GM12878 (cell line): ENCODE data around the gene SRGAP1. TPM values are rescaled to one million over a fixed set of nuclear protein-coding genes. Genes with fewer than 3 reads are reported as not detected.

Experiments used
- ATAC-seq: fragments of 200-7000 bp; cut with Tn5 transposase; 3 replicates; pipeline ENCODE4 v1.9.1; 2020; ENCODE audit warnings: mild to moderate bottlenecking, moderate library complexity
- BruUV-seq: library from RNA; stranded (reverse); fragments of 400-500 nt; replicated peaks from 2 replicates; lab custom pipeline; 2021; lab: Mats Ljungman, UMichigan
- CTCF ChIA-PET: fragments of 300-600 bp; sonication (Branson Sonifier 250); formaldehyde crosslinking; extraction: SDS; loops from one replicate; lab custom pipeline; 2021; ENCODE audit warnings: inconsistent platforms; lab: Yijun Ruan, JAX
- POLR2A ChIA-PET: fragments of 350-600 bp; formaldehyde crosslinking; extraction: SDS; loops from one replicate; lab custom pipeline; 2021; ENCODE audit warnings: inconsistent platforms; lab: Charles Lee
- RAD21 ChIA-PET: fragments of 300-600 bp; sonication (Branson Sonifier 250); formaldehyde crosslinking; loops from one replicate; lab custom pipeline; 2023; ENCODE audit warnings: antibody characterized with exemption; ENCODE audit not compliant: unreplicated experiment; lab: Charles Lee
- SMC1A ChIA-PET: fragments of 300-600 bp; sonication (Branson Sonifier 250); formaldehyde crosslinking; loops from one replicate; lab custom pipeline; 2023; ENCODE audit not compliant: unreplicated experiment, uncharacterized antibody; lab: Charles Lee
- DNase-seq: peaks from one replicate; pipeline ENCODE4 v3.0.0-alpha.2; 2011; ENCODE audit warnings: low read depth, low spot score
- FAIRE-seq: peaks from 3 replicates; lab custom pipeline; 2011; peaks lifted over from hg19 to GRCh38; lab: Jason Lieb, UNC
- H2AFZ ChIP-seq: 2 replicates; pipeline ENCODE4 v1.6.0; 2011; ENCODE audit warnings: low read depth, low read length, control low read depth; ENCODE audit not compliant: control insufficient read depth
- H3K27ac ChIP-seq: 2 replicates; pipeline ENCODE4 v1.5.1; 2011; ENCODE audit warnings: control low read depth; ENCODE audit not compliant: control insufficient read depth, insufficient read depth
- H3K27me3 ChIP-seq, 2 experiments: replicated peaks in 1 of 2; 2 replicates each; pipeline versions ENCODE4 v1.6.0 to v1.6.1; 2011; ENCODE audit warnings: low read length in 1 of 2; ENCODE audit not compliant: control insufficient read depth in 2 of 2, insufficient read depth in 2 of 2
- H3K36me3 ChIP-seq, 2 experiments: 2 replicates each; pipeline ENCODE4 v1.5.1; 2011; ENCODE audit warnings: low read length in 1 of 2; ENCODE audit not compliant: control insufficient read depth in 2 of 2, insufficient read depth in 2 of 2
- H3K4me1 ChIP-seq: 2 replicates; pipeline ENCODE4 v1.6.1; 2011; ENCODE audit warnings: mild to moderate bottlenecking, low read length, moderate library complexity, mixed read lengths; ENCODE audit not compliant: control insufficient read depth, insufficient read depth
- H3K4me2 ChIP-seq: 2 replicates; pipeline ENCODE4 v1.6.0; 2011; ENCODE audit warnings: control low read depth; ENCODE audit not compliant: control insufficient read depth, insufficient read depth
- H3K4me3 ChIP-seq: fragments of 200-600 bp; sonication (generic); 2 replicates; pipeline ENCODE4 v1.5.1; 2016
- H3K79me2 ChIP-seq: 2 replicates; pipeline ENCODE4 v1.6.0; 2011; ENCODE audit warnings: low read length; ENCODE audit not compliant: control insufficient read depth, insufficient read depth
- H3K9ac ChIP-seq: 2 replicates; pipeline ENCODE4 v1.8.0; 2011; ENCODE audit warnings: low read length, control low read depth, mixed read lengths; ENCODE audit not compliant: control insufficient read depth, insufficient read depth
- H3K9me3 ChIP-seq: replicated peaks from 3 replicates; pipeline ENCODE4 v1.5.1; 2011; ENCODE audit warnings: mild to moderate bottlenecking, low read length; ENCODE audit not compliant: control insufficient read depth, insufficient read depth
- H4K20me1 ChIP-seq: 2 replicates; pipeline ENCODE4 v1.6.0; 2011; ENCODE audit not compliant: control insufficient read depth, insufficient read depth
- BRCA1 ChIP-seq: IDR thresholded peaks from 2 replicates; pipeline ENCODE4 v1.6.1; 2011; ENCODE audit warnings: low read depth, low read length, improper control_type of control experiment
- GABPA ChIP-seq: IDR thresholded peaks from 2 replicates; pipeline ENCODE4 v1.6.1; 2014; ENCODE audit warnings: antibody characterized with exemption, low read depth, mild to moderate bottlenecking, inconsistent platforms
- JUND ChIP-seq: IDR thresholded peaks from 2 replicates; pipeline ENCODE4 v1.6.1; 2012; ENCODE audit warnings: low read depth, mild to moderate bottlenecking, low read length, improper control_type of control experiment, moderate library complexity
- MEF2A ChIP-seq: IDR thresholded peaks from 2 replicates; pipeline ENCODE4 v1.6.1; 2011; ENCODE audit warnings: low read depth, mild to moderate bottlenecking, low read length, moderate library complexity; ENCODE audit not compliant: insufficient read depth
- MEF2B ChIP-seq: fragments of 450-650 bp; IDR thresholded peaks from 2 replicates; pipeline ENCODE4 v1.6.1; 2018; ENCODE audit warnings: mild to moderate bottlenecking, moderate library complexity; ENCODE audit not compliant: partially characterized antibody, poor library complexity, severe bottlenecking
- NFYA ChIP-seq: IDR thresholded peaks from 2 replicates; pipeline ENCODE4 v1.6.1; 2011; ENCODE audit warnings: low read depth, mild to moderate bottlenecking, low read length, improper control_type of control experiment, borderline replicate concordance
- RCOR1 ChIP-seq: conservative IDR thresholded peaks from 2 replicates; pipeline ENCODE4 v1.6.1; 2012; ENCODE audit warnings: low read depth, low read length, improper control_type of control experiment
- SMC3 ChIP-seq: IDR thresholded peaks from 2 replicates; pipeline ENCODE4 v1.6.1; 2011; ENCODE audit warnings: low read length, improper control_type of control experiment, borderline replicate concordance
- SPI1 ChIP-seq: IDR thresholded peaks from 2 replicates; pipeline ENCODE4 v1.6.1; 2011; ENCODE audit warnings: low read depth, mild to moderate bottlenecking, low read length, moderate library complexity, borderline replicate concordance; ENCODE audit not compliant: insufficient read depth
- TBL1XR1 ChIP-seq: IDR thresholded peaks from 2 replicates; pipeline ENCODE4 v1.6.1; 2012; ENCODE audit warnings: low read depth, low read length, improper control_type of control experiment
- ZBTB4 ChIP-seq: fragments of 450-650 bp; formaldehyde crosslinking; IDR thresholded peaks from 2 replicates; pipeline ENCODE4 v1.4.0; 2022; ENCODE audit warnings: mild to moderate bottlenecking, moderate library complexity
- WGBS: methylation state at CpG from one replicate; pipeline ENCODE4 v1.1.6; 2016; ENCODE audit warnings: low lambda C conversion rate; ENCODE audit not compliant: insufficient replicate concordance, insufficient coverage; ENCODE audit errors: missing lambda C conversion rate; 5-methylcytosine and 5-hydroxymethylcytosine counted together
- in situ Hi-C: fragments of 300-500 bp; cut with MboI; formaldehyde crosslinking; loops from 9 replicates; pipeline ENCODE4 v1.14.3; 2018; ENCODE audit warnings: mixed read lengths
- intact Hi-C: fragments of 100-400 bp; cut with micrococcal nuclease; formaldehyde crosslinking; loops from one replicate; pipeline ENCODE4 v1.14.2; 2022; ENCODE audit not compliant: unreplicated experiment
- polyA plus RNA-seq, 11 experiments: library from polyadenylated mRNA; depleted of rRNA in 4 of 11; unstranded in 6 of 11; stranded (reverse) in 5 of 11; fragments of >200 nt; fragmentation: Nextera tagmentation in 4 of 11; fragmentation: Illumina TruSeq in 1 of 11; extraction: Ambion mirVana in 4 of 11; extraction: Trizol in 1 of 11; gene quantifications; 1 replicate in 1 of 11; 2 replicates in 10 of 11; pipeline versions ENCODE4 v1.2.1 to v1.2.3, GENCODE V29; 2011 to 2016; ENCODE audit warnings: inconsistent platforms in 2 of 11, missing spikeins in 2 of 11, low read depth in 1 of 11
- total RNA-seq, 4 experiments: library from RNA; depleted of rRNA in 3 of 4; stranded (reverse); fragments of >200 nt in 3 of 4; fragmentation: Illumina TruSeq in 1 of 4; extraction: Trizol in 1 of 4; gene quantifications; 2 replicates each; pipeline versions ENCODE4 v1.2.1 to v1.2.3, GENCODE V29; 2013 to 2021
- TF ChIP-seq, protein P1 (sequence below): IDR thresholded peaks from 2 replicates; pipeline ENCODE4 v1.6.1; 2011; ENCODE audit warnings: low read depth, mild to moderate bottlenecking, low read length, moderate library complexity, borderline replicate concordance; ENCODE audit errors: extremely low read depth
- TF ChIP-seq, protein P2 (sequence below): fragments of 450-650 bp; formaldehyde crosslinking; IDR thresholded peaks from 2 replicates; pipeline ENCODE4 v1.5.0; 2022; ENCODE audit warnings: mild to moderate bottlenecking, missing genetic modification characterization
- TF ChIP-seq, protein P3 (sequence below): fragments of 450-650 bp; IDR thresholded peaks from 2 replicates; pipeline ENCODE4 v1.6.1; 2018; ENCODE audit warnings: mild to moderate bottlenecking, low read depth, moderate library complexity; ENCODE audit not compliant: partially characterized antibody

The SRGAP1 gene
- total and polyA plus RNA-seq, 10 of the 15 experiments (the other 5 are each of a cell fraction or from before 2014, with no cell fraction given) = 0.16 to 0.85 (median 0.46) TPM

DNA sequence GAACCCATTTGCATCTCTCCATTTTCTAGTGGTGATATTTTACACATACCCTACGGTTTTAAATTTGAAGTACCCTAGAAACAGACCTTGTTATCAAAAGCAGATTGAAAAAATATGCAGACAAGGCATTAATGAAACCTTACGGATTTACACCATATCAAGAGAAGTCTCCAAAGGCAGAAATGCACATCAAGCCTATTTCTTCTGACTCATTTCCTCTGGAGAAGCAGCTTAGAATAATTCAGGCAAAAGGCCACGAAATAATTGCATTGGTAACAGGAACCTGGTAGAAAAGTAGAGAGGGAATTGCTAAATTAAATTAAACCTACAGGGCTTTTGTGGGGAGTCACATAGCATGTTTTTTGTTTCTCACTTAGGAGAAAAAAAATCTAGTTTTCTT lies 342.9 kb downstream of the SRGAP1 start:
- in situ Hi-C loops = no loop called here
- Histone ChIP-seq H3K79me2 (no peaks in the 10 kb centered on the region), H2AFZ (no peak overlapping the region), H3K27ac (no peak overlapping the region)
- BruUV-seq = no TSS peak
- TF ChIP-seq SMC3 (no peak), SPI1 (no peak), GABPA (no peak), JUND (no peak), RCOR1 (no peak), TBL1XR1 (no peak), BRCA1 (no peak), NFYA (no peak), MEF2A (no peak), ZBTB4 (CRISPR knock-in tag) (no peak), MEF2B (no peak)
- TF ChIP-seq, protein P1, sequence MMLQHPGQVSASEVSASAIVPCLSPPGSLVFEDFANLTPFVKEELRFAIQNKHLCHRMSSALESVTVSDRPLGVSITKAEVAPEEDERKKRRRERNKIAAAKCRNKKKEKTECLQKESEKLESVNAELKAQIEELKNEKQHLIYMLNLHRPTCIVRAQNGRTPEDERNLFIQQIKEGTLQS = no peak
- TF ChIP-seq, protein P2, sequence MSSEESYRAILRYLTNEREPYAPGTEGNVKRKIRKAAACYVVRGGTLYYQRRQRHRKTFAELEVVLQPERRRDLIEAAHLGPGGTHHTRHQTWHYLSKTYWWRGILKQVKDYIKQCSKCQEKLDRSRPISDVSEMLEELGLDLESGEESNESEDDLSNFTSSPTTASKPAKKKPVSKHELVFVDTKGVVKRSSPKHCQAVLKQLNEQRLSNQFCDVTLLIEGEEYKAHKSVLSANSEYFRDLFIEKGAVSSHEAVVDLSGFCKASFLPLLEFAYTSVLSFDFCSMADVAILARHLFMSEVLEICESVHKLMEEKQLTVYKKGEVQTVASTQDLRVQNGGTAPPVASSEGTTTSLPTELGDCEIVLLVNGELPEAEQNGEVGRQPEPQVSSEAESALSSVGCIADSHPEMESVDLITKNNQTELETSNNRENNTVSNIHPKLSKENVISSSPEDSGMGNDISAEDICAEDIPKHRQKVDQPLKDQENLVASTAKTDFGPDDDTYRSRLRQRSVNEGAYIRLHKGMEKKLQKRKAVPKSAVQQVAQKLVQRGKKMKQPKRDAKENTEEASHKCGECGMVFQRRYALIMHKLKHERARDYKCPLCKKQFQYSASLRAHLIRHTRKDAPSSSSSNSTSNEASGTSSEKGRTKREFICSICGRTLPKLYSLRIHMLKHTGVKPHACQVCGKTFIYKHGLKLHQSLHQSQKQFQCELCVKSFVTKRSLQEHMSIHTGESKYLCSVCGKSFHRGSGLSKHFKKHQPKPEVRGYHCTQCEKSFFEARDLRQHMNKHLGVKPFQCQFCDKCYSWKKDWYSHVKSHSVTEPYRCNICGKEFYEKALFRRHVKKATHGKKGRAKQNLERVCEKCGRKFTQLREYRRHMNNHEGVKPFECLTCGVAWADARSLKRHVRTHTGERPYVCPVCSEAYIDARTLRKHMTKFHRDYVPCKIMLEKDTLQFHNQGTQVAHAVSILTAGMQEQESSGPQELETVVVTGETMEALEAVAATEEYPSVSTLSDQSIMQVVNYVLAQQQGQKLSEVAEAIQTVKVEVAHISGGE (CRISPR knock-in tag) = no peak
- TF ChIP-seq, protein P3, sequence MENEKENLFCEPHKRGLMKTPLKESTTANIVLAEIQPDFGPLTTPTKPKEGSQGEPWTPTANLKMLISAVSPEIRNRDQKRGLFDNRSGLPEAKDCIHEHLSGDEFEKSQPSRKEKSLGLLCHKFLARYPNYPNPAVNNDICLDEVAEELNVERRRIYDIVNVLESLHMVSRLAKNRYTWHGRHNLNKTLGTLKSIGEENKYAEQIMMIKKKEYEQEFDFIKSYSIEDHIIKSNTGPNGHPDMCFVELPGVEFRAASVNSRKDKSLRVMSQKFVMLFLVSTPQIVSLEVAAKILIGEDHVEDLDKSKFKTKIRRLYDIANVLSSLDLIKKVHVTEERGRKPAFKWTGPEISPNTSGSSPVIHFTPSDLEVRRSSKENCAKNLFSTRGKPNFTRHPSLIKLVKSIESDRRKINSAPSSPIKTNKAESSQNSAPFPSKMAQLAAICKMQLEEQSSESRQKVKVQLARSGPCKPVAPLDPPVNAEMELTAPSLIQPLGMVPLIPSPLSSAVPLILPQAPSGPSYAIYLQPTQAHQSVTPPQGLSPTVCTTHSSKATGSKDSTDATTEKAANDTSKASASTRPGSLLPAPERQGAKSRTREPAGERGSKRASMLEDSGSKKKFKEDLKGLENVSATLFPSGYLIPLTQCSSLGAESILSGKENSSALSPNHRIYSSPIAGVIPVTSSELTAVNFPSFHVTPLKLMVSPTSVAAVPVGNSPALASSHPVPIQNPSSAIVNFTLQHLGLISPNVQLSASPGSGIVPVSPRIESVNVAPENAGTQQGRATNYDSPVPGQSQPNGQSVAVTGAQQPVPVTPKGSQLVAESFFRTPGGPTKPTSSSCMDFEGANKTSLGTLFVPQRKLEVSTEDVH = no peak
- TF ChIP-seq, all 136 proteins: peak for 0
- no peak for ATAC-seq
- Histone ChIP-seq H3K27me3 (no peaks in the 10 kb centered on the region), H3K4me2 (no peak overlapping the region), H3K9me3 (no peaks in the 10 kb centered on the region), H4K20me1 (no peaks in the 10 kb centered on the region), H3K9ac (no peak overlapping the region), H3K36me3 (no peaks in the 10 kb centered on the region), H3K4me3 (no peak overlapping the region), H3K4me1 (no peaks in the 10 kb centered on the region)
- POLR2A ChIA-PET = no interaction called here
- no peak for DNase-seq
- no peak for FAIRE-seq
- intact Hi-C loops = no loop called here
- 66% methylated on average over 3 of the region's 3 CpGs for WGBS
- RAD21 ChIA-PET = no interaction called here
- CTCF ChIA-PET = no interaction called here
- SMC1A ChIA-PET = no interaction called here
